ENCODE data around the gene ACTA2.
"Not testable (repeated sequence)": the region's sequence is repeated elsewhere in the genome, so short reads cannot be mapped to it uniquely, and the experiment has no call there.

Gene ACTA2

GRCh38 chr10:88949912-88950837 lies 2.4 kb downstream of the ACTA2 start:
- DNase-seq (ENCODE audit: low read depth): no peak

DNA sequence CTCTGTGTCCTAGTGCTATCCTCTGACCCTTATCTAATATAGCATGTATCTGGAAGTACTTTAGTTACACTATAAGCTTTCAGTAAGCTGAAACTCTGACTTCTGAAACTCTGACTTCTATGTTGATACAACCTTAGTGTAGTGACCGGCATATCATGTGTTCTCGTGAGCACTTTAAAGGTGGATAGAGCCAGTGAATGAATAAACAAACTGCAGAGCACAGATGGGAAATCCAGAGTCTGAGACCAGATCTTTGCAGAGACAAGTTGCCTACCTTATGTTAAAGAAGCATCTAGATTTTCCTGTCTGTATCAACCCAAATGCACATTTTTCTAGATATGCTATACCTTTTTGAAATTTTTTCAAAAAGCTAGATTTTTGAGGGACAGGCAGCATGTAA lies 3.5 kb downstream of the ACTA2 start:
- DNase-seq (ENCODE audit: low read depth): no peak

- DNase-seq (ENCODE audit: low read depth): no peak
Observed at GRCh38 chr10:88946965-88947590, 5.5 kb downstream of the ACTA2 start.

- no peak for DNase-seq (ENCODE audit: low read depth)
Observed at GRCh38 chr10:88946200-88946599, 6.4 kb downstream of the ACTA2 start.

- no peak for DNase-seq (ENCODE audit: low read depth)
Observed at GRCh38 chr10:88944813-88945212, 7.8 kb downstream of the ACTA2 start.

DNA sequence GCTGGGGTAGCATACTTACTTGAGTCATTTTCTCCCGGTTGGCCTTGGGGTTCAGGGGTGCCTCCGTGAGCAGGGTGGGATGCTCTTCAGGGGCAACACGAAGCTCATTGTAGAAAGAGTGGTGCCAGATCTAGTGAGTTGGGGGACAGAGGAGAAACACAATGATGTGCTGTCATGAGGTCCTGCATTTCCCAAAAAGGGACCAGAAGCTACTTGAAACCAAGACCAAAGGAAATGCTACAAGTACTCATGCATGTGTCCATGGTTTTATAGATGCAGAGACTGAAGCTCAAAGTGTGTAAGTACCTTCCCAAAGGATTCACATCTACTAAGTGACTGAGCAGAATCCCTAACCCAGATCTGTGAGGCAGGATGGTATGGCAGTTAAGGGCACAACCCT lies 8.8 kb downstream of the ACTA2 start:
- DNase-seq (ENCODE audit: low read depth): no peak

DNA sequence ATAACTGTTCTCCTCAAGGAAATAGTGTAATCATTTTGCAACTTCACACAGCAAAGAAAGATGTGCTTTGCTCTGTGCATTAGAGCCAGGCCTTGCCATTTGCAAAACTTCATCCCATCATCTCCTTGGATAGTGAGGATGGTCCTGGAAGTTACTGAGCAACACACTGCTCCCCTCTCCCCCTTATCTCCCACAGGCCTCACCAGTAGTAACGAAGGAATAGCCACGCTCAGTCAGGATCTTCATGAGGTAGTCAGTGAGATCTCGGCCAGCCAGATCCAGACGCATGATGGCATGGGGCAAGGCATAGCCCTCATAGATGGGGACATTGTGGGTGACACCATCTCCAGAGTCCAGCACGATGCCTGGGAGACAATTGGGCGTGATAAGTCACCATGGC lies 11.5 kb downstream of the ACTA2 start:
- no peak for DNase-seq (ENCODE audit: low read depth)

DNA sequence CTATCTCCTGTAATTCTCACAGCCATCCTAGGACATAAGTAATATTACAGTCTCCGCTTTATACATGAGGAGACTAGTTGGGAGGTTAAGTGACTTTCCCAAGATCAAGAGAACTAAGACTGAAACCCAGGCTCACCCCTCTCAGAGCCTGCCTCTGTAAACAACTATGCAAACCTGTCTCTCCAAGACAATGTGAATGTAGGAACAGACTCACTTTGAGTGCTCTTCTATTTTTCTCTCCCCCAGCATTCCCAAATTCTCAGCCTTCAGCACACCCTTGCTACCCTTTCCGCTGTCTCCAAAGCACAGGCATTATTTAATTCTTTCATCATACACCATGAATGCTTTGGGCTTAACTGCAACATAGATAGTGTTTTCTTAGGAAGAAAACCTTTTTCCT lies 13.6 kb downstream of the ACTA2 start:
- DNase-seq (ENCODE audit: low read depth): no peak

DNA sequence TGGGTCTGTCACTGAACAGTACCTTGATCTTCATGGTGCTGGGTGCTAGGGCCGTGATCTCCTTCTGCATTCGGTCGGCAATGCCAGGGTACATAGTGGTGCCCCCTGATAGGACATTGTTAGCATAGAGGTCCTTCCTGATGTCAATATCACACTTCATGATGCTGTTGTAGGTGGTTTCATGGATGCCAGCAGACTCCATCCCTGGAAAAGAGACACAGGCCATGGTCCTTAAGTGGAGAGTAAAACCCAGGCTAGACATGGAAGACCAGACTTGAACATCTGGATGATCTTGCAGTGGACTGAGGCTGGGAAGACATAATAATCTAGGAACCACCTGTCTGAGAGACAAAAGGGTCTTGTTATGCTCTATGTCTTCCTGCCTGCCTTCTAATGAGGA lies 14.5 kb downstream of the ACTA2 start:
- no peak for DNase-seq (ENCODE audit: low read depth)

GRCh38 chr10:88936656-88937055 lies 15.9 kb downstream of the ACTA2 start:
- no peak for DNase-seq (ENCODE audit: low read depth)

- peak; percentile 53 for DNase-seq (ENCODE audit: low read depth)
Observed at GRCh38 chr10:88934900-88935672, 17.5 kb downstream of the ACTA2 start.

- DNase-seq (ENCODE audit: low read depth): no peak
Observed at GRCh38 chr10:88933564-88933963, 19.0 kb downstream of the ACTA2 start.

DNA sequence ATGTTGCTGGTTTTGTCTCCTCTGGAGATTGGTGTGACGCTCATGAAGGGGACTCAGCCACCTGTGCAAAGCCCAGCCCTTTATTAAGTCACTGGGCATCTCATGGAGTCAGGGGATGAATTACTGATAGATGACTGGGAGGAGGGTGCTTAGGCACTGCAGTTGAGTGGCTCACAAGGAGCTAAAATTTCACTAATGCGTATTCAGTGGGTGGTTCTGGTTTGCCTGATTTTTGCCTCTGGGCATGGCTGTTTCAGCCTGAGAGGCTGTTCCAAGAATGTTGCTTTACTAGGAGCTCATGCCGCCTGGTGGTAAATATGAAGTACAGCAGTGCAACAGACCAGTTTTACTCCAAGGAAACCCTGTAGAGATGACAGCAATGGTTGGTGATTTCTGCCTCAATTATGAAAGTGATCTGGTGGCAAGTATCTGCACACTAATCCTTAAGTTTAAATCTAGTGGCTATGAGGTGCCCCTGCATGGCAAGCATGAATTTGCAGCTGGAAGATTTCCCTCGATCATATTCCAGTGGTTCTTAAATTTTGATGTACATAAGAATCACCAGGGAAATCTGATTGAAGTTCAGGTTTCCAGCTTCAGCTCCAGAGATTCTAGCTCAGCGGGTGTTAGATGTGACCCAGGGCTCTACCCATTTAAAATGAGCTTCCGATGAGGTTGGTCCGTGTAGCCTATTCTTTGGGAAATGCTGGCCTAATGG lies 19.9 kb downstream of the ACTA2 start:
- DNase-seq (ENCODE audit: low read depth): no peak

DNA sequence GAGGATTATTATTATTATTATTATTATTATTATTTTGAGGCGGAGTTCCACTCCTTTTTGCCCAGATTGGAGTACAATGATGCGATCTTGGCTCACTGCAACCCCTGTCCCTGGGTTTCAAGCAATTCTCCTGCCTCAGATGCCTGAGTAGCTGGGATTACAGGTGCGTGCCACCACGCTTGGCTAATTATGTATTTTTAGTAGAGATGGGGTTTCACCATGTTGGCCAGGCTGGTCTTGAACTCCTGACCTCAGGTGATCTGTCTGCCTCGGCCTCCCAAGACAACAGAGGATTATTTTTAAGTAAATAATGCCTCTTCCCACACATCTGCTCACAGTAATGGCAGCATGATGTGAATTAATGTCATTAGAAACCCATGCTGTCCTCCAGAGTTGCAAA lies 20.5 kb downstream of the ACTA2 start:
- not testable (repeated sequence) for DNase-seq (ENCODE audit: low read depth)

GRCh38 chr10:88931548-88931947 lies 21.0 kb downstream of the ACTA2 start:
- DNase-seq (ENCODE audit: low read depth): no peak

GRCh38 chr10:88928254-88928653 lies 24.3 kb downstream of the ACTA2 start:
- no peak for DNase-seq (ENCODE audit: low read depth)

DNA sequence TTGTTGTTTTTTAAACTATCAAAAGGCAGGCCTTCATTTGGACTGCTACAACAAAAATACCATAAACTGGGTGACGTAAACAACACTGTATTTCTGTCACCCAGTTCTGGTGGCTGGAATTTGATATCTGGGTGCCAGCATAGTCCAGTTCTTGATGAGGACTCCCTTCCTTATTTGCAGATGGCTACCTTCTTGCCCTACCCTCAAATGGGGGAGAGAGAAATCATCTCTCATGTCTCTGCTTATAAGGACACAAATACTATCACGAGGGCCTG lies 25.2 kb downstream of the ACTA2 start:
- DNase-seq (ENCODE audit: low read depth): no peak

- DNase-seq (ENCODE audit: low read depth): no peak
Observed at GRCh38 chr10:88926566-88927415, 25.8 kb downstream of the ACTA2 start.

DNA sequence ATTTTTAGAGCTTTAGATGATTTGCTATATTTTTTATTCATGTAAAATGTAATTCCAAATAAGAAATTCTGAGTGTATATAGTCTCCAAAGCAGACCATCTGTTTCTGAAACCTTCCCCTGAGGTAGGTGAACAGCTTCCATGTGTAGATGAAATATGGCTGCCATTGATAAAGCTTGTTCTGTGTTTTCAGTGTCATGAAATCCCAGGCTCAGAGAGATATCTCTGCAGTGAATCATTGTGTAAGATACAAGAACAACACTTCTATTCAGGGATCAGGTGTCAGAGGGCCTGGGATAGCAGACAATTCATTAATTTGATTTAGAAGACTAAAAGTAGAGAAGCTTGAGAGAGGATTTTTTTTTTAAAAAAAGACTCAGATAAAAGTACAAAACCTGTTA lies 29.1 kb downstream of the ACTA2 start:
- DNase-seq (ENCODE audit: low read depth): no peak

GRCh38 chr10:88922041-88922440 lies 30.5 kb downstream of the ACTA2 start:
- no peak for DNase-seq (ENCODE audit: low read depth)

DNA sequence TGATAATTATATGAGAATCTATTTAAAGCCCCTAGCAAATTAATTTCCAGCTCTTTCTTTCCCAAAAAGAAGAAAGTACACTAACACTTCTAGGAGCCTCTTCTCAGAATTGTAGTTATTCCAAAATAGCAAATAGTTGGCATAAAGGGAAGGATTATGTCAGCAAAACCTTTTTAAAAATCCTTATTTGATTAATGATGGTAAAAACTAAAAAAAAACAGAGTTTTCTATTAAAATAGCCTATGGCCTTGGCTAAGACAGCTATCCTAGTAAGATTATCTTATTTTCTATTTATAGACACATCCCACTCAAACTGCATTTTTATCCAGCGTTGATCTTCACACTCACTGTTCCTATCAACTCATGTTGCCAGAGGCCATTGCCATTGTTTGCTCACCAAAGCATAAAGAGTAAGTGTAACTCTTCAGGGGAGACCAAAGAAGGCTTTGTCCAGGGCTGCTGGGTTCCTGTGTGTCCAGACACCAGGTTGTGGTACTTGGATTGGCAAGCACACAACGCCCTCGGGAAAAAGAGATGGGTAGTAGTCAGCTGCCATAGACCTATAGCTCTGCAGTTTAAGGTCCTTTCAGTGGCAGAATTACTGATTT lies 31.5 kb downstream of the ACTA2 start:
- DNase-seq (ENCODE audit: low read depth): no peak
